ENCODE measurements around the gene L3HYPDH.

L3HYPDH gene

DNA sequence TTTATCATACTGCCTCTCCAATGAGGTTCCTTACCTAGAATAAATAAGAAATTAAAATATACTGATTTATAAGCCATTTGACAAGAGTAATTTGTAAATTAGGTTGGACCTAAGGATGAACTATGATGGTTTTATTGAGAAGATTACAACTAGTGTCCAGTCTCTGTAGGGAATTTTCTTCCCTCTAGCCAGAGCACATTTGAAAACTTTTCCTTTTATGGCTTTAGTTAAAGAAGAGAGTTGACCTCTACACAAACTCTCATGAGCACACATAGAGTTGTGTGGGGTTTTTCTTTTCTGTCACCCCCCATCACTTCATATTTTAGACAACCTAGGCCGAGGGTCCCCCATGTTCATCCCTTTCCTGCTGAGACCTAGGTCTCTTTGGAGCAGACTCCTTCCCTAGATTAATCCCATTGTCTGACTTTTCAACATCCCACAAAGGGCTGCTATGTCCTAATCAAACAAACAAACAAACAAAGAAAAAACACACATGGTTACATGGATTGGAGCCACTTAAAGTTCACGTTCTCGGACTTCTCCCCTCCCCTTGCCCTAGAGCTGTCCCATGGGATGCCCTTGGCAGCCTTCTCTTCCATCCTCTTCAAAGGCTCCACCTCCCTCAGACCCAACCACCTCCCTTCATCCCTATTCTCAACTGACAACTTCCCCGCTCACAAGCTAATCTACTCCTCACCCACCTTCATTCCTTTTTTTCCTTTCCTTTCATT, 59.7 kb downstream of the L3HYPDH start:
- DNase-seq, result no peak

All from NCI-H748 treated with DMSO at 0.1 percent for 48 hours (cell line).